Subcutaneous preadipocyte (primary cell): ENCODE measurements around the gene MRPS22. TPM values are rescaled to one million over a fixed set of nuclear protein-coding genes. Genes with fewer than 3 reads are reported as not detected.

Source experiments
- small RNA-seq: library from RNA; depleted of rRNA; stranded (forward); fragments of <200 nt; gene quantifications from one replicate; pipeline ENCODE3, GENCODE V24; 2012
- total RNA-seq: library from RNA; depleted of rRNA; stranded (reverse); fragments of >200 nt; gene quantifications from 2 replicates; pipeline ENCODE4 v1.2.3, GENCODE V29; 2012

MRPS22 gene
- total RNA-seq, result 85.8 and 91.1 TPM in 2 replicates

GRCh38 chr3:139343895-139344856 is at the start of gene MRPS22:
TSS of gene MRPS22 (plus strand) at chr3:139344020. CDS start at chr3:139344027, 7 bp downstream.

GRCh38 chr3:139389552-139390368 is 45.9 kb downstream of the MRPS22 start, which contains the start of gene COPB2:
TSS of gene COPB2 (minus strand) at chr3:139389647. CDS start at chr3:139389550, 97 bp downstream.

Small RNA genes lying within 50 kb of the gene (small RNA-seq; reads per million reads assigned to genes)
- gene RF00026, result not detected

Other genes with a start within 250 kb of the MRPS22 start
- 122 and 179 TPM in 2 replicates for gene COPB2, start 45.6 kb downstream of the MRPS22 start, total RNA-seq
- gene RBP2, start 132.5 kb downstream of the MRPS22 start, total RNA-seq, result not detected in 2 replicates
- gene RBP1, start 195.7 kb downstream of the MRPS22 start, total RNA-seq, result not detected in 2 replicates